ENCODE measurements around the gene PON3. TPM values are rescaled to one million over a fixed set of nuclear protein-coding genes. Genes with fewer than 3 reads are reported as not detected.
A peak's percentile ranks its signal among the peaks of the same experiment; 100 is the strongest.

PON3 gene
- total RNA-seq, 1 experiment from 2014 or later = not detected

DNA sequence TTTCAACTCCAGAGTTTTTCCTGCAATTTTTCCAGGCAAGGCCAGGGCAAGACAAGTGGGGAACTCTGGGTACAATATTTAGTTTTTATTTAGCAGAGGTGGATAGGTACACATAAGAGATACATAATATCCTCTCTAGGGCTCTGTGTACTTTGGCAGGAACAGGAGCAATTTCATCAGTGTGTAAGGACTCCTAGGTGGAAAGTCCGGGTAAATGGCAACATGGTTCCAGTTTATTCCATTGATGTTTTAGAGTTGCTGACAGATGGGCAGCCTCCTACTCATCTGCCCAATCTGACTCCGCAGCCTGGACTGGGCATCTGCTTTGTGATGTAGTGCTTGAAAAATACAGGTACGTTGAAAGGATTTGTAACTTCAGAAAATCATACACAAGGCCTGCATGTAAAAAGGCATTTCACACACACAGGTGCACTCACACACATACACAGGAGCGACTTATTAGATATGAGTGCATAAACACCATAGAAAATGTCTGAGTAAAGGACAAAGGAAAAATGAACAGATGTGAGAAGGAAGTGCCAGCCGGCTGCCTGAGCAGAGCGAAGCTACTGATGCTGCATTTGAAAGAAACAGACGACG, 77.6 kb downstream of the PON3 start:
- no peaks in the 10 kb centered on the region for H3K27me3 ChIP-seq
- H3K4me3 ChIP-seq = no peak overlapping the region
- peaks cover 8% of the 10 kb centered on the region for H3K4me1 ChIP-seq
- no peaks in the 10 kb centered on the region for H3K36me3 ChIP-seq
- no peak for DNase-seq
- H3K9me3 ChIP-seq (replicated peaks) = no peaks in the 10 kb centered on the region; the same call in 1 of the 2 replicates
- no peak overlapping the region for H3K27ac ChIP-seq

DNA sequence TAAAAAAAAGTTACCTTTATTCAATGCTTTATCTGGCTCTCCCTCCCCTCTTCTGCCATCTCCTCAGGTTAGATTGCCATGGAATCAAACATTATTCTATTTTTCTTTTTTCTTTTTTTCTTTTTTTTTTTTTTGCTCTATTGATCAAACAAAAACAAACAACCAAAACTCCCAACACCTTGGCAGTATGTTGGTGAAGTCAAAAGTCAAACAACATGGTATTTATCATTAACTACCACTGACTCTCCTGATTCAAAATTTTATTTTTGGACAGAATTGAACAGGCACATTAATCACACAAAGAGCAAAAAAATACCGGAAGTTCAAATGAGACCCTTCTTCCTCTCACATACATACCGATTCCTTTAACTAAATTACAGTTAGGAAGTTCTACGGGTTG, 78.2 kb downstream of the PON3 start:
- DNase-seq = no peak
- Histone ChIP-seq H3K4me3 (no peak overlapping the region), H3K27me3 (no peaks in the 10 kb centered on the region), H3K27ac (no peak overlapping the region), H3K36me3 (no peaks in the 10 kb centered on the region), H3K9me3 (replicated peaks) (no peaks in the 10 kb centered on the region; the same call in 1 of the 2 replicates), H3K4me1 (peaks cover 7% of the 10 kb centered on the region)

DNA sequence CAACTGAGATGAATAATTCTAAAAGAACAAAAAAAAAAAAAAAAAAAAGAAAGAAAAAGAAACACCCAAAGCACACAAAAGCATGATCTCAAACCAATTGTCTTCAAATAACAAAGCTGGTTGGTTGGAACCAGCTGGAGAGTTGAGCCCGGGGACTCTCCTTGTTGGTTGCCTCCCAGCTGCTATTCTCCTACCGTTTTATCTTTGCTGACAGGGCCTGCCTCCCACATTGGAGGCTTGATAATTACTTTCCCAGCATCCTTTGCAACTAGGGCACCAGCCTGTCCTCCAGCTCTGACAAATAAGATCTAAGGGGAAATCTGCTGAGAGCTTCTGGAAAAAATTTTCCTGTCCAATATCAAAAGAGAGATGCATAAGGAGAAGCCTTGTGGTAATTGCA, 78.6 kb downstream of the PON3 start:
- H3K27me3 ChIP-seq = no peaks in the 10 kb centered on the region
- H3K36me3 ChIP-seq = no peaks in the 10 kb centered on the region
- DNase-seq = no peak
- H3K4me1 ChIP-seq = peaks cover 3% of the 10 kb centered on the region; the same call in 1 of the 2 replicates
- H3K27ac ChIP-seq = no peak overlapping the region
- no peaks in the 10 kb centered on the region; the same call in 1 of the 2 replicates for H3K9me3 ChIP-seq (replicated peaks)
- no peak overlapping the region for H3K4me3 ChIP-seq

DNA sequence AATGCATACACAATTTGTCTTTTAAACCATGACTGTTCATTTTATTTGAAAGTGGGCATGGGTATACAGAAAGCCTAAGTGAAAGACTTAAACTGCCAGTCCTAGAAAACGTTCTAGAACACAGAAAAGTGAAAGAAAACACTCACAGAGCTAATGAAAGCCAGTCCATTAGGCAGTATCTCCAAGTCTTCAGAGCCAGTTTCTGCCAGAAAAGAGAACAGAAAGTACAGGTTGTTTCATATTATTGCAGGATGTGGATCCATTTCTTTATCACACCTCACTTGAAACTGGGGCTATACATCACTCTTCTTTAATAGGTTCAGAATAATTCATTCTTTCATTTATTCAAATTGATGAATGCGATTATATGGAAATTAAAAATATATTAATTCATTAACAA, 79.6 kb downstream of the PON3 start:
- Histone ChIP-seq H3K36me3 (no peaks in the 10 kb centered on the region), H3K9me3 (replicated peaks) (no peaks in the 10 kb centered on the region; the same call in 1 of the 2 replicates), H3K27ac (no peak overlapping the region), H3K4me1 (no peaks in the 10 kb centered on the region), H3K27me3 (no peaks in the 10 kb centered on the region), H3K4me3 (no peak overlapping the region)
- no peak for DNase-seq

DNA sequence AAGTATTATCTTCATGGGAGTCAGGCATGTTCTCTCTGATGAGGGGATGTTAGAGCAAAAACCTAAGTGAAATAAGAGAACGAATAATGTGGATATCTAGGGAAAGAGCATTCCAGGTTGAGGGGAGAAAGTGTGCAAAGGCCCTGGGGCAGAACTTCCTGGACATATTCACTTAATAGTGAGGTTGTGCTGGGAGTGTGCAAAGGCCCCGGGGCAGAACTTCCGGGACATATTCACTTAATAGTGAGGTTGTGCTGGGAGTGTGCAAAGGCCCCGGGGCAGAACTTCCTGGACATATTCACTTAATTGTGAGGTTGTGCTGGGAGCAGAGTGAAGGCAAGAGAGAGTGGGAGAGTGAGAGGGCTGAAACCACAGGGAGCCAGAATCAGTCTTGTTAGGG, 83.6 kb downstream of the PON3 start:
- H3K9me3 ChIP-seq (replicated peaks) = no peaks in the 10 kb centered on the region; the same call in 1 of the 2 replicates
- no peak overlapping the region for H3K27ac ChIP-seq
- peaks cover 18% of the 10 kb centered on the region for H3K4me1 ChIP-seq
- no peaks in the 10 kb centered on the region for H3K27me3 ChIP-seq
- no peak for DNase-seq
- no peak overlapping the region for H3K4me3 ChIP-seq
- no peaks in the 10 kb centered on the region for H3K36me3 ChIP-seq

DNA sequence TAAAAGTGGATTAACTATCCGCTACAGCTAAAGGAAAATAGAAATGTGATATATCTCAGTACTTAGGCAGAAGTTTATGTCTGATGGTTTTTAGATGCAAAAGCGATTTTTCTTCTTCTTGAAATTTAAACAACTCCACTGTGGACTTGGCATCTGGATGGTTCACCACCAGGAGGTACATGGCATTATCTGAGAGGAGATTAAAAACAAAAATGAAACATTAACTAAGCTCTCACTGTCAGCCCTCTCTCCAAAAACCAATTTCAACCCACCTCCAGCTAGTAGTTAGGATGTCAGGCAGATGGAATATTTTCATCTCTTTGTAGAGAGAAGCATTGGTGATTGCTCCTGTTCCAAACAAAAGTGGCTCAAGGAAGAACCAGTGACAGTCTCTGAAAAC, 84.8 kb downstream of the PON3 start:
- H3K27ac ChIP-seq = no peak overlapping the region
- H3K36me3 ChIP-seq = no peaks in the 10 kb centered on the region
- DNase-seq = no peak
- H3K9me3 ChIP-seq (replicated peaks) = no peaks in the 10 kb centered on the region; the same call in 1 of the 2 replicates
- H3K4me3 ChIP-seq = no peak overlapping the region
- peaks cover 18% of the 10 kb centered on the region for H3K4me1 ChIP-seq
- H3K27me3 ChIP-seq = no peaks in the 10 kb centered on the region

DNA sequence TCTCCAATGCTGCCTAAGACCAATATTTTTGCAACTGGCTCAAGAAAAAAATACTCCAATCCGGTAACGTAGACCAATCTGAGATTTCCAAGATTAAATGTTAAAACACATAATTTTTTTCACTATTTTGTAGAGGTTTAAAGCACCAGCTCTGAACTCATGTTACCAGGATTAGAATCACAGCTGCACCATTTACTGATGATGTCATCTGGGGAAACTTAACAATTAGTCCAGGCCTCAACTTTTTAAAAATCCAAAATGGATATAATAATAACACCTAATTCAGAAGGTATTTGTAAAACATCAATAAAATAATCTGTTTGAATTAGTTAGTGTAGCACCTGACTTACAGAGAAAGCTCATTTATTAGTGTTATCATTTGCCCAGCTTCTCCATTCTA, 86.2 kb downstream of the PON3 start:
- H3K9me3 ChIP-seq (replicated peaks) = no peaks in the 10 kb centered on the region; the same call in 1 of the 2 replicates
- no peaks in the 10 kb centered on the region for H3K36me3 ChIP-seq
- H3K27ac ChIP-seq = no peak overlapping the region
- peak in 1 of 2 experiments; percentile 44 for DNase-seq
- H3K4me3 ChIP-seq = no peak overlapping the region
- H3K27me3 ChIP-seq = no peaks in the 10 kb centered on the region
- peaks cover 18% of the 10 kb centered on the region for H3K4me1 ChIP-seq

Other genes with a start within 250 kb of the PON3 start
- gene PON1, start 71.8 kb downstream of the PON3 start, total RNA-seq (2014; rRNA removed; shearing (Covaris generic)) = 0.28 and 0.84 TPM in 2 replicates
- gene PON2, start 38.7 kb upstream of the PON3 start, total RNA-seq (2014; rRNA removed; shearing (Covaris generic)) = 117 and 142 TPM in 2 replicates
- 0.08 and 0.15 TPM in 2 replicates for gene ASB4, start 89.6 kb upstream of the PON3 start, total RNA-seq (2014; rRNA removed; shearing (Covaris generic))
- gene PDK4, start 200.1 kb upstream of the PON3 start, total RNA-seq (2014; rRNA removed; shearing (Covaris generic)) = 1.4 and 1.5 TPM in 2 replicates